Esophagus muscularis mucosa (tissue), 4 donors: Measurements from ENCODE around the gene RENBP. TPM values are rescaled to one million over a fixed set of nuclear protein-coding genes. Genes with fewer than 3 reads are reported as not detected.

Source experiments
- DNase-seq: peaks from one replicate; pipeline ENCODE4 v3.0.0-alpha.2; 2017; ENCODE audit errors: extremely low spot score
- H3K27ac ChIP-seq, 4 donors: fragments of 200-600 bp; sonication (generic); replicated peaks in 1 of 4; 1 replicate in 3 of 4; 2 replicates in 1 of 4; pipeline ENCODE4 v1.5.1; 2016 to 2019; ENCODE audit warnings: mild to moderate bottlenecking in 1 of 4
- H3K27me3 ChIP-seq, 4 donors: fragments of 200-600 bp; sonication (generic); one replicate each; pipeline versions ENCODE4 v1.5.1 to v1.6.0; 2016 to 2019
- H3K36me3 ChIP-seq, 4 donors: fragments of 200-600 bp; sonication (generic); one replicate each; pipeline ENCODE4 v1.5.1; 2016 to 2019
- H3K4me1 ChIP-seq, 4 donors: fragments of 200-600 bp; sonication (generic); one replicate each; pipeline ENCODE4 v1.5.1; 2016 to 2019
- H3K4me3 ChIP-seq, 4 donors: fragments of 200-600 bp; sonication (generic); 1 replicate in 2 of 4; 2 replicates in 2 of 4; pipeline ENCODE4 v1.5.1; 2016 to 2019; ENCODE audit warnings: mild to moderate bottlenecking in 4 of 4, moderate library complexity in 1 of 4
- H3K9me3 ChIP-seq, 4 donors: fragments of 200-600 bp; sonication (generic); 1 replicate in 3 of 4; 2 replicates in 1 of 4; pipeline ENCODE4 v1.5.1; 2016 to 2019
- EP300 ChIP-seq: sonication (generic); formaldehyde crosslinking; IDR thresholded peaks from one replicate; pipeline ENCODE4 v1.6.1; 2017; ENCODE audit warnings: antibody characterized with exemption
- POLR2A ChIP-seq: fragments of 450-650 bp; IDR thresholded peaks from one replicate; pipeline ENCODE4 v1.6.1; 2017; ENCODE audit warnings: antibody characterized with exemption, moderate library complexity, mild to moderate bottlenecking, low read depth
- POLR2AphosphoS5 ChIP-seq, 2 donors: sonication (generic); formaldehyde crosslinking; IDR thresholded peaks; one replicate each; pipeline ENCODE4 v1.6.1; 2017; ENCODE audit warnings: antibody characterized with exemption in 2 of 2
- WGBS: methylation state at CpG from one replicate; pipeline ENCODE4 v1.1.5; 2018; 5-methylcytosine and 5-hydroxymethylcytosine counted together
- intact Hi-C: fragments of 100-400 bp; cut with DNase I; formaldehyde crosslinking; loops from one replicate; pipeline ENCODE4 v1.15.1; 2023
- total RNA-seq, 4 donors: library from RNA; depleted of rRNA; stranded (reverse); fragments of >200 nt; gene quantifications; one replicate each; pipeline versions ENCODE4 v1.1.0 to v1.2.1, GENCODE V29; 2016
- TF ChIP-seq, protein P1 (sequence below), 3 experiments: fragments of 200-600 bp in 2 of 3; fragments of 450-650 bp in 1 of 3; sonication (generic) in 2 of 3; IDR thresholded peaks; one replicate each; pipeline ENCODE4 v1.5.1; 2017 to 2019; ENCODE audit warnings: antibody characterized with exemption in 3 of 3, mild to moderate bottlenecking in 2 of 3, moderate library complexity in 1 of 3

Gene RENBP
- total RNA-seq, 4 donors from 2014 or later, result 8.0 to 12.6 (median 9.1) TPM

- WGBS, result 100% methylated on average over 1 of the region's 22 CpGs
- intact Hi-C loops, result no loop called here
- Histone ChIP-seq H3K4me3 (no peak overlapping the region), H3K9me3 (no peaks in the 10 kb centered on the region), H3K4me1 (no peaks in the 10 kb centered on the region), H3K27me3 (no peaks in the 10 kb centered on the region), H3K27ac (no peak overlapping the region), H3K36me3 (no peaks in the 10 kb centered on the region)
- no peak for DNase-seq
- TF ChIP-seq POLR2AphosphoS5 (IDR thresholded peaks at IDR 0.05), result no peak
- TF ChIP-seq EP300, result no peak
- no peak for TF ChIP-seq POLR2A
- TF ChIP-seq, protein P1, sequence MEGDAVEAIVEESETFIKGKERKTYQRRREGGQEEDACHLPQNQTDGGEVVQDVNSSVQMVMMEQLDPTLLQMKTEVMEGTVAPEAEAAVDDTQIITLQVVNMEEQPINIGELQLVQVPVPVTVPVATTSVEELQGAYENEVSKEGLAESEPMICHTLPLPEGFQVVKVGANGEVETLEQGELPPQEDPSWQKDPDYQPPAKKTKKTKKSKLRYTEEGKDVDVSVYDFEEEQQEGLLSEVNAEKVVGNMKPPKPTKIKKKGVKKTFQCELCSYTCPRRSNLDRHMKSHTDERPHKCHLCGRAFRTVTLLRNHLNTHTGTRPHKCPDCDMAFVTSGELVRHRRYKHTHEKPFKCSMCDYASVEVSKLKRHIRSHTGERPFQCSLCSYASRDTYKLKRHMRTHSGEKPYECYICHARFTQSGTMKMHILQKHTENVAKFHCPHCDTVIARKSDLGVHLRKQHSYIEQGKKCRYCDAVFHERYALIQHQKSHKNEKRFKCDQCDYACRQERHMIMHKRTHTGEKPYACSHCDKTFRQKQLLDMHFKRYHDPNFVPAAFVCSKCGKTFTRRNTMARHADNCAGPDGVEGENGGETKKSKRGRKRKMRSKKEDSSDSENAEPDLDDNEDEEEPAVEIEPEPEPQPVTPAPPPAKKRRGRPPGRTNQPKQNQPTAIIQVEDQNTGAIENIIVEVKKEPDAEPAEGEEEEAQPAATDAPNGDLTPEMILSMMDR (IDR thresholded peaks at IDR 0.05), result no peak
These were observed 34.0 kb downstream of the RENBP start for GRCh38 chrX:153910446-153910845.

DNA sequence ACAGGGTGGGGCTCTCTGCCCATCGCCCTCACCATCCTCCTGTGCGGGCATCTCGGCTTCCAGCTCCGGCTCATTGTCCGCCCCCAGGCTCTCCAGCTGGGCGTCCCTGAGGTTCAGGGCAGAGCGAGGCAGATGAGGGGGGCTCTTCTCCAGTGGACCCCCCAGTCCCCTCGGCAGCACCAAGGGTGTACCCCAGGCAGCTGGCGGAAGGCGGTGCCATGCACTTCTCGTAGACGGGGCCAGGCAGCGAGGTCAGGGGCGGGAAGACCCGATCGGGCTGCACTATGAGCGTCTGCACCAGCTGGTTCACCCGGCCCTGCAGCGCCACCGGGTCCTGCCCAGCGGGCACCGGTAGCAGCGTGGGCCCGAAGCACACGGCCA, 34.5 kb downstream of the RENBP start:
- Histone ChIP-seq H3K4me3 (no peak overlapping the region), H3K27me3 (no peaks in the 10 kb centered on the region), H3K4me1 (peaks cover 0 to under 1% (median 0%) of the 10 kb centered on the region in 4 donors), H3K36me3 (no peaks in the 10 kb centered on the region), H3K9me3 (no peaks in the 10 kb centered on the region), H3K27ac (no peak overlapping the region)
- no peak for DNase-seq
- TF ChIP-seq POLR2A (no peak), POLR2AphosphoS5 (IDR thresholded peaks at IDR 0.05) (no peak), EP300 (no peak)
- TF ChIP-seq, protein P1 (IDR thresholded peaks at IDR 0.05), result no peak
- intact Hi-C loops, result no loop called here
- no CpG with 5 or more reads among the region's 25 CpGs for WGBS

DNA sequence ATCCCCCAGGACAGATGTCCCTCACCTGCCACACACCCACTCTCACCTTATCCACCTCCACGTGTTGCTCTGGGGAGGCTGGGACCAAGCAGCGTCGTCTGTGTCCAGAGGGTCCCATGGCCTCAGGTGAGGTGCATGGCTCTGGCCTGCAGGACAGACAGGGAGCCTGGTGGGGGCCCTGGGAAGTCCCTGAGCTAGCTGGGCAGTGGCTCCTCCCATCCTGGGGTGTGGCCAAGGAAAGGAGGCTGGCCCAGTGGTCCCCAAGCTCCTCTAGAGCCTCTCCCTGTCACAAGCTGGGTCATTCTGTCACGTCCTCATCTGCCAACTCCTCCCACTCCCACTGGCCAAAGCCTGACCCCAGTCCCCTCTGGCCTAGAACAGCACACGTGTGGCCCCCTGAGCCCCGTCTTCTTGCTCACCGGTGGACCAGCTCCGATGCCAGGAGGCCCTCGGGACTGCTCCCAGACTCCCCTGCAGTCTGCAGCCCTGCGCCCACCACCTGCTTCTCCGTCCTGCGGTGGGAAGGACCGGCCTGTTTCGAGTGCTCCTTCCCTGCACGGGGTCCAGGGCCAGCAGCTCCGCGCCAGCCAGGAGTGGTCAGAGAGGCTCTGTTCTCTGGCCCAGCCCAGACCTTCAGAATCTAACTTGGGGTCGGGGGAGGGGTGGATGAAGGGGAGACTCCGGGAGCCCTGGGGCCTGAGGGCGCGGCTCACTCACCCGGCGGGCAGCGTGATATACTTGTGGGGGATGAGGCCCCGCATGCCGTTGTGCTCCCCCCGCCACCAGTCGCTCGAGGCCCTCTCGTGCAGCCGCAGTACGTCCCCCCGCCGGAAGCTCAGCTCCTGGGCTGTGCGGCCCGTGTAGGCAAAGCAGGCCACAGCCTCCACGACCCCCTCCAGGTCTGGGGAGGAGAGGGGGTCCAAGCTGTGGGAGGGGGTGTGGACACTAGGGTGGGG, 35.1 kb downstream of the RENBP start:
- 73% methylated on average over 22 of the region's 37 CpGs for WGBS
- TF ChIP-seq, protein P1 (IDR thresholded peaks at IDR 0.05), result no peak
- TF ChIP-seq POLR2AphosphoS5 (IDR thresholded peaks at IDR 0.05) (no peak), POLR2A (no peak), EP300 (no peak)
- Histone ChIP-seq H3K4me3 (no peak overlapping the region), H3K4me1 (peaks cover 0 to 7% (median 3%) of the 10 kb centered on the region in 4 donors), H3K9me3 (no peaks in the 10 kb centered on the region), H3K27ac (no peak overlapping the region), H3K27me3 (no peaks in the 10 kb centered on the region), H3K36me3 (no peaks in the 10 kb centered on the region)
- DNase-seq, result no peak
- intact Hi-C loops, result no loop called here

DNA sequence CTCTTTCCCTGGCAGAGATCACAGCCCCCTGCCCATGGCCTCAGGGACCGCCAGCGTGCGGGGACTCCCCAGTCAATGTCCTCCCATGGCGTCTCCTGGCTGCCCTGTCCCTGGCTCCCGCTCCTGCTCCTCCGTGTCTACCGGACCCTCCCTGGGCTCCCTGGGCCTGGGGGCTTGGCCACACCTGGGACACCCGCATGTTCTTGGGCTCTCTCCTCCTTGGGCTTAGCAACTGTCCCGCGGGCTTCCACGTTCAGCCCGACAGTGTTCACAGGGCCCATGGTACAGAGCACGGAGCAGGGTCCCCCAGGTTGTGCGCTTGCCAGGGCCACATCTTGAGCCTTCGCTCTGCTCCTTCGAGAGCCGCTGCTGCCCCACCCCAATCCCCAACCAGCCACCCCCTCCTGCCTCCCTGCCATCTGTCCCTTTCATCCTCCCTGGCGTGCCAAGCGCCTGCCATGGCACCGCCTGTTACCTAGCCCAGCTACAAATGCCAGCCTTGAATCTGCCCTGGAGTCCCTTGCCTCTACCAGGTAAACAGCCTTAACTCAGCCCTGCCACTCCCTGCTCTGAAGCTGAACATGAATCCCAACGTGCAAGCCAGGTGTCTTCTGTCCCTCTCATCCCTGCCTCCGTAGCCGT, 36.1 kb downstream of the RENBP start:
- no peaks in the 10 kb centered on the region for H3K27me3 ChIP-seq
- intact Hi-C loops, result no loop called here
- H3K36me3 ChIP-seq, result no peaks in the 10 kb centered on the region
- no peak for DNase-seq
- TF ChIP-seq EP300, result no peak
- no peak for TF ChIP-seq POLR2AphosphoS5 (IDR thresholded peaks at IDR 0.05)
- TF ChIP-seq POLR2A, result no peak
- TF ChIP-seq, protein P1 (IDR thresholded peaks at IDR 0.05), result no peak
- H3K4me1 ChIP-seq, result peaks cover 5 to 14% (median 10%) of the 10 kb centered on the region in 4 donors
- WGBS, result 87% methylated on average over 21 of the region's 23 CpGs
- H3K9me3 ChIP-seq, result no peaks in the 10 kb centered on the region
- H3K27ac ChIP-seq, result no peak overlapping the region
- no peak overlapping the region for H3K4me3 ChIP-seq
